Coronary artery (tissue), 2 donors: ENCODE measurements around the gene LRRN3.

Source experiments
- DNase-seq: peaks from one replicate; pipeline ENCODE4 v3.0.0-alpha.2; 2017; ENCODE audit warnings: low spot score
- H3K27ac ChIP-seq, 2 donors: fragments of 200-600 bp; sonication (generic); one replicate each; pipeline ENCODE4 v1.5.1; 2016 to 2019
- H3K4me3 ChIP-seq: fragments of 200-600 bp; sonication (generic); 2 replicates; pipeline ENCODE4 v1.5.1; 2016; ENCODE audit warnings: mild to moderate bottlenecking, moderate library complexity
- CTCF ChIP-seq: fragments of 200-600 bp; sonication (generic); IDR thresholded peaks from one replicate; pipeline ENCODE4 v1.5.1; 2019; ENCODE audit warnings: antibody characterized with exemption

The LRRN3 gene

DNA sequence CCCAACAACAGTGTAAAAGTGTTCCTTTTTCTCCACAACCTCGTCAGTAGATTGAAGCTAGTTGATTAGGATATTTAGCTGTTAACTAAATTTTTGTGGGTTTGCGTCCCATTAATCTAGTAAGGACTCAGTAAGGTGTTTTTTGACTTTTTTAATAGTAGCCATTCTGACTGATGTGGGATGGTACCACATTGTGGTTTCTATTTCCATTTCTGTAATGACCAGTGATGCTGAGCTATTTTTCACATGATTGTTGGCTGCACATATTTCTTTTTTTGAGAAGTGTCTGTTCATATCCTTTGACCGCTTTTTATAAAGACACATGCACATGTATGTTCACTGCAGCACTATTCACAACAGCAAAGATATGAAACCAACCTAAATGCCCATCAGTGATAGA lies 5.6 kb upstream of the LRRN3 start:
- DNase-seq: no peak
- Histone ChIP-seq H3K4me3 (no peak overlapping the region), H3K27ac (no peak overlapping the region)
- TF ChIP-seq CTCF: no peak

- TF ChIP-seq CTCF: no peak
- no peak for DNase-seq
- Histone ChIP-seq H3K4me3 (no peak overlapping the region), H3K27ac (no peak overlapping the region)
Measured at GRCh38 chr7:111086532-111086931, 4.4 kb upstream of the LRRN3 start.

DNA sequence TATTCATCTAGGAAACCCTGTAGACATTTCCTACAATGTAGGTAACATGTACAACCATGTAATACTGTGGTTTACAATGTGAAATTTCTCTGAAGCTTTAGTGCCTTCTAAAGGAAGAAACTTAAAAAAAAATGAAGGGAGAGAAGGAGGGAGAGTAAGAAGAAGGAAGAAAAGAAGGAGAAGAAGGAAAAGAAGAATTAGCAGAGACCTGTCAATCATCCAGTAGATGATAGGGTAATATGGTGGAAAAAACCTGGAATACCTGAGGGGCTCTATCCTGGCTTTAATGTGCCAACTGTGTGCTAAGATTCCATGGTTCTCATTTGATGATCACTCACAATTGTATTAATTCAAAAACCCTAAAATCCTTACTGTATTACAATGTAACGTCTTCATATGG lies 2.6 kb upstream of the LRRN3 start:
- Histone ChIP-seq H3K27ac (no peak overlapping the region), H3K4me3 (no peak overlapping the region)
- TF ChIP-seq CTCF: no peak
- no peak for DNase-seq

DNA sequence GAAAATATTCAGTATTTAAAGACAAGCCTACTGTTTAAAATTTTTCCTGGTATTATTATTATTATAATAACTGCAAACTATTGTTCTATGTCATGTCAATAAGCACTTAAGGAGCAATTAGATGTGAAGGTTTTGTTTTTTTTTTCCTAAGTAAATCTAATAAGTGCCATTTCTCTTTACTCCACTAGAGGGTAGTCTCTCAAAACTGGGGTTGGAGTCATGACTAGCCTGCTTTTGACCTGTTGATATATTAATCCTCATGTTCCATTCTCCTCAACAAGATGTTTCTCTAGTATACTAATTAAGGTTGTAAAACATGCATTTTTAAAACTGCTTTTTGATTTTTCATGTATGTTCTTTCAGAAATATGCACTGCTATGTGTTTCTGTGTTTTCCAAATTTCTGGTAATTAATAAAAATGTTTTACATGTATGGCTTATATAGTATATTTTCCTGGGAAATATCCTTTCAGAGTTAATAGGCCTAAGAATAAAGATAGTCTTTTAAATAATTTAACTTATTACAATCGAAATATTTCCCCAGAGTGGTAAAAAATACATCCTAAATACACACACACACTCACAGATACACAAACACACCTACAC lies 1.0 kb upstream of the LRRN3 start:
- DNase-seq: no peak
- H3K4me3 ChIP-seq: no peak overlapping the region
- peak; percentile 62 for TF ChIP-seq CTCF
- H3K27ac ChIP-seq: no peak overlapping the region

GRCh38 chr7:111091593-111092358 lies 849 bp downstream of the LRRN3 start:
- no peak for DNase-seq
- peak overlapping the region; percentile 63 for H3K4me3 ChIP-seq

DNA sequence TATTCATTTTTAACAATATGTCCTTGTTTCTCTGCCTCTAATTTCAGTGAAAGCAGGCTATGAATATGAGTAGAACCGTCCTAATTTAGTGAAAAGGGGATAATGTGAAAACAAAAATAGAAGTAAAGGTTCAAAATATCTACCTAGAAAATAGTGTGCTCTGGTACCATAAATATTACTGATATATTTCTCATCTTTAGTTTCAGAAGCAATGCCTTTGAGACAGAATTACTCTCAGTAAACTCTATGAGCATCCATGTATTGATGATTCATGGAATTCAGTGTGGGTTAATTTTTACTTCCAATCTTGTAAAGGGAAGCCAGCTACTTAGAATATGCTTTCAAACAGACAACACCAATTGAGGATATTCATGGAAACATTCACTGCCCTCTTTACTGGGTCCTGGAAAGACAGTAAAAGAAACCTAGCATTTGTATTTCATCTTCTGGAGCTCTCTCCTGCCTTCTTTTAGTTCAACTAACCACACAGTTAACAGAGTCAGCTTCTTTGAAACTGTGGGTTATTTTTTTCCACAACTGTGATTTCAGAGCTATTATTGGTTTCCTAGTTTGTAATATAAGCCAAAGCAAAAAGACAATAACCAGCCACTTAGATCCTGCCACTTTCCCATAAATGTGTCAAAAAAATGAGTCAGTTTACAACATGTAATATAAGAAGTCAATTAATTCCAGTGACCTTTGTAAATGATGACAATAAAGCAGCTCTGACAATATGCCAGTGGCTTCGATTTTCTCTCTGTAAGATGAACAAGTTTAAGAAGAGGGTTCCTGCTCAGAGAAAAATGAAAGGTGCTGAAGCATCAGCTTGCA lies 1.7 kb downstream of the LRRN3 start:
- no peak for DNase-seq
- H3K4me3 ChIP-seq: peak overlapping the region; percentile 63
- H3K27ac ChIP-seq: no peak overlapping the region
- no peak for TF ChIP-seq CTCF

More at GRCh38 chr7:111091593-111092358, 849 bp downstream of the LRRN3 start:
- no peak overlapping the region for H3K27ac ChIP-seq
- no peak for TF ChIP-seq CTCF
